ENCODE data around the gene CCDC148.

CCDC148 gene

GRCh38 chr2:158459161-158460003 lies 2.8 kb upstream of the CCDC148 start:
- no peak overlapping the region for H3K4me3 ChIP-seq (ENCODE audit: low read length)
- peaks cover 3% of the 10 kb centered on the region; the same call in 1 of the 2 replicates for H3K27me3 ChIP-seq (ENCODE audit: low read depth, low read length)
- no peaks in the 10 kb centered on the region for H3K36me3 ChIP-seq (replicated peaks; ENCODE audit: low read depth, low read length)
- H3K4me1 ChIP-seq (ENCODE audit: low read length): peaks cover 36% of the 10 kb centered on the region
- H4K20me1 ChIP-seq (ENCODE audit: insufficient read depth, low read length): peaks cover 52% of the 10 kb centered on the region
- no peaks in the 10 kb centered on the region for H3K9me3 ChIP-seq (ENCODE audit: insufficient read depth, low read length)
- TF ChIP-seq EZH2phosphoT487 (IDR thresholded peaks at IDR 0.05; ENCODE audit: low read depth) (no peak), CTCF (IDR thresholded peaks at IDR 0.05; ENCODE audit: low read depth, low read length) (no peak)
- H3K27ac ChIP-seq (ENCODE audit: low read length): no peak overlapping the region
- H3K79me2 ChIP-seq (ENCODE audit: low read length): peaks cover 69% of the 10 kb centered on the region
- no peak overlapping the region for H2AFZ ChIP-seq (ENCODE audit: low read depth, low read length)
- H3K9ac ChIP-seq (ENCODE audit: low read length): no peak overlapping the region
- 0 out of 2 replicates have a peak overlapping the region, but pooled peaks have one; percentile 90 for H3K4me2 ChIP-seq (ENCODE audit: low read length)

- TF ChIP-seq CTCF (IDR thresholded peaks at IDR 0.05; ENCODE audit: low read depth, low read length): no peak
- no peak for TF ChIP-seq EZH2phosphoT487 (IDR thresholded peaks at IDR 0.05; ENCODE audit: low read depth)
- Histone ChIP-seq H3K9me3 (ENCODE audit: insufficient read depth, low read length) (no peaks in the 10 kb centered on the region), H3K4me3 (ENCODE audit: low read length) (peak overlapping the region; percentile 93), H3K79me2 (ENCODE audit: low read length) (peaks cover 64% of the 10 kb centered on the region), H3K4me2 (ENCODE audit: low read length) (peak overlapping the region; percentile 90), H3K27ac (ENCODE audit: low read length) (no peak overlapping the region), H3K9ac (ENCODE audit: low read length) (peak overlapping the region; percentile 80), H2AFZ (ENCODE audit: low read depth, low read length) (no peak overlapping the region), H3K27me3 (ENCODE audit: low read depth, low read length) (peaks cover 7% of the 10 kb centered on the region; the same call in 1 of the 2 replicates), H4K20me1 (ENCODE audit: insufficient read depth, low read length) (peaks cover 45% of the 10 kb centered on the region), H3K36me3 (replicated peaks; ENCODE audit: low read depth, low read length) (no peaks in the 10 kb centered on the region), H3K4me1 (ENCODE audit: low read length) (peaks cover 36% of the 10 kb centered on the region)
These were observed 2.0 kb upstream of the CCDC148 start for GRCh38 chr2:158458617-158458920.

- TF ChIP-seq EZH2phosphoT487 (IDR thresholded peaks at IDR 0.05; ENCODE audit: low read depth) (no peak), CTCF (IDR thresholded peaks at IDR 0.05; ENCODE audit: low read depth, low read length) (peak; percentile 25)
- Histone ChIP-seq H4K20me1 (ENCODE audit: insufficient read depth, low read length) (peaks cover 44% of the 10 kb centered on the region), H3K27me3 (ENCODE audit: low read depth, low read length) (peaks cover 7% of the 10 kb centered on the region; the same call in 1 of the 2 replicates), H3K27ac (ENCODE audit: low read length) (peak overlapping the region; percentile 34; the same call in 1 of the 2 replicates), H3K4me1 (ENCODE audit: low read length) (peaks cover 39% of the 10 kb centered on the region), H2AFZ (ENCODE audit: low read depth, low read length) (peak overlapping the region; percentile 75; the same call in 1 of the 2 replicates), H3K4me3 (ENCODE audit: low read length) (peak overlapping the region; percentile 93), H3K9ac (ENCODE audit: low read length) (peak overlapping the region; percentile 80), H3K79me2 (ENCODE audit: low read length) (peaks cover 59% of the 10 kb centered on the region), H3K4me2 (ENCODE audit: low read length) (peak overlapping the region; percentile 90), H3K9me3 (ENCODE audit: insufficient read depth, low read length) (no peaks in the 10 kb centered on the region), H3K36me3 (replicated peaks; ENCODE audit: low read depth, low read length) (no peaks in the 10 kb centered on the region)
These were observed 1.5 kb upstream of the CCDC148 start for GRCh38 chr2:158457826-158458616.
